NCI-H187 treated with DMSO at 0.1 percent for 48 hours (cell line): ENCODE data around the gene MS4A2.
"Not testable (repeated sequence)": the region's sequence is repeated elsewhere in the genome, so short reads cannot be mapped to it uniquely, and the experiment has no call there.

Experiments used
- DNase-seq: peaks from one replicate; lab custom pipeline; 2025; lab: John Stamatoyannopoulos, UW

The MS4A2 gene

GRCh38 chr11:60101368-60101767 is 12.9 kb downstream of the MS4A2 start:
- not testable (repeated sequence) for DNase-seq

- not testable (repeated sequence) for DNase-seq
These were observed 16.1 kb downstream of the MS4A2 start for GRCh38 chr11:60104471-60105115.

GRCh38 chr11:60108631-60109030 is 20.2 kb downstream of the MS4A2 start:
- not testable (repeated sequence) for DNase-seq

GRCh38 chr11:60111793-60112192 is 23.3 kb downstream of the MS4A2 start:
- no peak for DNase-seq

- no peak for DNase-seq
These were observed 28.7 kb downstream of the MS4A2 start for GRCh38 chr11:60116996-60117790.

- no peak for DNase-seq
These were observed 29.9 kb downstream of the MS4A2 start for GRCh38 chr11:60118338-60118737.

- no peak for DNase-seq
These were observed 31.2 kb downstream of the MS4A2 start for GRCh38 chr11:60119710-60120109.

GRCh38 chr11:60121264-60121663 is 32.8 kb downstream of the MS4A2 start:
- DNase-seq: no peak

GRCh38 chr11:60122414-60123036 is 34.1 kb downstream of the MS4A2 start:
- DNase-seq: no peak

- DNase-seq: no peak
These were observed 36.5 kb downstream of the MS4A2 start for GRCh38 chr11:60124802-60125432.

GRCh38 chr11:60125956-60126585 is 37.6 kb downstream of the MS4A2 start:
- no peak for DNase-seq

- no peak for DNase-seq
These were observed 38.9 kb downstream of the MS4A2 start for GRCh38 chr11:60127311-60127811.

- no peak for DNase-seq
These were observed 39.9 kb downstream of the MS4A2 start for GRCh38 chr11:60128376-60128775.

- DNase-seq: not testable (repeated sequence)
These were observed 40.4 kb downstream of the MS4A2 start for GRCh38 chr11:60128866-60129265.

- no peak for DNase-seq
These were observed 41.4 kb downstream of the MS4A2 start for GRCh38 chr11:60129853-60130252.

- DNase-seq: no peak
These were observed 42.0 kb downstream of the MS4A2 start for GRCh38 chr11:60130496-60130895.

- DNase-seq: no peak
These were observed 43.4 kb downstream of the MS4A2 start for GRCh38 chr11:60131912-60132311.

GRCh38 chr11:60133917-60134316 is 45.5 kb downstream of the MS4A2 start:
- DNase-seq: no peak

GRCh38 chr11:60143768-60144167 is 55.3 kb downstream of the MS4A2 start:
- DNase-seq: no peak

GRCh38 chr11:60145677-60146076 is 57.2 kb downstream of the MS4A2 start:
- DNase-seq: no peak
